GM12878 (cell line): ENCODE results near the gene PCCA. TPM values are rescaled to one million over a fixed set of nuclear protein-coding genes. Genes with fewer than 3 reads are reported as not detected.

Source experiments
- ATAC-seq: fragments of 200-7000 bp; cut with Tn5 transposase; 3 replicates; pipeline ENCODE4 v1.9.1; 2020; ENCODE audit warnings: mild to moderate bottlenecking, moderate library complexity
- BruUV-seq: library from RNA; stranded (reverse); fragments of 400-500 nt; replicated peaks from 2 replicates; lab custom pipeline; 2021; lab: Mats Ljungman, UMichigan
- CTCF ChIA-PET: fragments of 300-600 bp; sonication (Branson Sonifier 250); formaldehyde crosslinking; extraction: SDS; loops from one replicate; lab custom pipeline; 2021; ENCODE audit warnings: inconsistent platforms; lab: Yijun Ruan, JAX
- POLR2A ChIA-PET: fragments of 350-600 bp; formaldehyde crosslinking; extraction: SDS; loops from one replicate; lab custom pipeline; 2021; ENCODE audit warnings: inconsistent platforms; lab: Charles Lee
- RAD21 ChIA-PET: fragments of 300-600 bp; sonication (Branson Sonifier 250); formaldehyde crosslinking; loops from one replicate; lab custom pipeline; 2023; ENCODE audit warnings: antibody characterized with exemption; ENCODE audit not compliant: unreplicated experiment; lab: Charles Lee
- SMC1A ChIA-PET: fragments of 300-600 bp; sonication (Branson Sonifier 250); formaldehyde crosslinking; loops from one replicate; lab custom pipeline; 2023; ENCODE audit not compliant: unreplicated experiment, uncharacterized antibody; lab: Charles Lee
- DNase-seq: peaks from one replicate; pipeline ENCODE4 v3.0.0-alpha.2; 2011; ENCODE audit warnings: low read depth, low spot score
- FAIRE-seq: peaks from 3 replicates; lab custom pipeline; 2011; peaks lifted over from hg19 to GRCh38; lab: Jason Lieb, UNC
- H2AFZ ChIP-seq: 2 replicates; pipeline ENCODE4 v1.6.0; 2011; ENCODE audit warnings: low read depth, low read length, control low read depth; ENCODE audit not compliant: control insufficient read depth
- H3K27ac ChIP-seq: 2 replicates; pipeline ENCODE4 v1.5.1; 2011; ENCODE audit warnings: control low read depth; ENCODE audit not compliant: control insufficient read depth, insufficient read depth
- H3K27me3 ChIP-seq, 2 experiments: replicated peaks in 1 of 2; 2 replicates each; pipeline versions ENCODE4 v1.6.0 to v1.6.1; 2011; ENCODE audit warnings: low read length in 1 of 2; ENCODE audit not compliant: control insufficient read depth in 2 of 2, insufficient read depth in 2 of 2
- H3K36me3 ChIP-seq, 2 experiments: 2 replicates each; pipeline ENCODE4 v1.5.1; 2011; ENCODE audit warnings: low read length in 1 of 2; ENCODE audit not compliant: control insufficient read depth in 2 of 2, insufficient read depth in 2 of 2
- H3K4me1 ChIP-seq: 2 replicates; pipeline ENCODE4 v1.6.1; 2011; ENCODE audit warnings: mild to moderate bottlenecking, low read length, moderate library complexity, mixed read lengths; ENCODE audit not compliant: control insufficient read depth, insufficient read depth
- H3K4me2 ChIP-seq: 2 replicates; pipeline ENCODE4 v1.6.0; 2011; ENCODE audit warnings: control low read depth; ENCODE audit not compliant: control insufficient read depth, insufficient read depth
- H3K4me3 ChIP-seq: fragments of 200-600 bp; sonication (generic); 2 replicates; pipeline ENCODE4 v1.5.1; 2016
- H3K79me2 ChIP-seq: 2 replicates; pipeline ENCODE4 v1.6.0; 2011; ENCODE audit warnings: low read length; ENCODE audit not compliant: control insufficient read depth, insufficient read depth
- H3K9ac ChIP-seq: 2 replicates; pipeline ENCODE4 v1.8.0; 2011; ENCODE audit warnings: low read length, control low read depth, mixed read lengths; ENCODE audit not compliant: control insufficient read depth, insufficient read depth
- H3K9me3 ChIP-seq: replicated peaks from 3 replicates; pipeline ENCODE4 v1.5.1; 2011; ENCODE audit warnings: mild to moderate bottlenecking, low read length; ENCODE audit not compliant: control insufficient read depth, insufficient read depth
- H4K20me1 ChIP-seq: 2 replicates; pipeline ENCODE4 v1.6.0; 2011; ENCODE audit not compliant: control insufficient read depth, insufficient read depth
- BCL3 ChIP-seq: IDR thresholded peaks from 2 replicates; pipeline ENCODE4 v1.6.1; 2011; ENCODE audit warnings: borderline replicate concordance, low read depth, mild to moderate bottlenecking, moderate library complexity, low read length; ENCODE audit not compliant: insufficient read depth, poor library complexity, severe bottlenecking
- CUX1 ChIP-seq: IDR thresholded peaks from 2 replicates; pipeline ENCODE4 v1.6.1; 2012; ENCODE audit warnings: improper control_type of control experiment, low read depth, low read length; ENCODE audit not compliant: insufficient replicate concordance
- EZH2 ChIP-seq: IDR thresholded peaks from 2 replicates; pipeline ENCODE4 v1.6.1; 2012; ENCODE audit warnings: low read depth, mild to moderate bottlenecking, control low read depth, inconsistent platforms, low read length, borderline replicate concordance; ENCODE audit not compliant: control insufficient read depth
- HDAC6 ChIP-seq: fragments of 200-600 bp; sonication (generic); IDR thresholded peaks from one replicate; pipeline ENCODE4 v1.8.0; 2017; ENCODE audit warnings: antibody characterized with exemption; ENCODE audit not compliant: unreplicated experiment
- IKZF1 ChIP-seq: fragments of 450-650 bp; conservative IDR thresholded peaks from 2 replicates; pipeline ENCODE4 v1.6.1; 2017; ENCODE audit warnings: antibody characterized with exemption, mild to moderate bottlenecking
- MEF2A ChIP-seq: IDR thresholded peaks from 2 replicates; pipeline ENCODE4 v1.6.1; 2011; ENCODE audit warnings: low read depth, mild to moderate bottlenecking, low read length, moderate library complexity; ENCODE audit not compliant: insufficient read depth
- MEF2B ChIP-seq: fragments of 450-650 bp; IDR thresholded peaks from 2 replicates; pipeline ENCODE4 v1.6.1; 2018; ENCODE audit warnings: mild to moderate bottlenecking, moderate library complexity; ENCODE audit not compliant: partially characterized antibody, poor library complexity, severe bottlenecking
- MYC ChIP-seq: IDR thresholded peaks from 2 replicates; pipeline ENCODE4 v1.6.1; 2011; ENCODE audit warnings: mild to moderate bottlenecking, low read length, moderate library complexity, inconsistent platforms; ENCODE audit not compliant: insufficient read depth, insufficient replicate concordance, insufficient read length, severe bottlenecking
- PML ChIP-seq: IDR thresholded peaks from 2 replicates; pipeline ENCODE4 v1.6.1; 2012; ENCODE audit warnings: low read length, inconsistent platforms
- POLR2AphosphoS2 ChIP-seq: IDR thresholded peaks from 2 replicates; pipeline ENCODE4 v1.6.1; 2011; ENCODE audit warnings: low read depth, mild to moderate bottlenecking, low read length, improper control_type of control experiment, moderate library complexity
- RAD51 ChIP-seq: fragments of 450-650 bp; IDR thresholded peaks from 2 replicates; pipeline ENCODE4 v1.6.1; 2016; ENCODE audit warnings: moderate library complexity, mild to moderate bottlenecking, inconsistent platforms
- RUNX3 ChIP-seq: IDR thresholded peaks from 2 replicates; pipeline ENCODE4 v1.6.1; 2012; ENCODE audit warnings: low read length, inconsistent platforms
- SKIL ChIP-seq: fragments of 450-650 bp; IDR thresholded peaks from 2 replicates; pipeline ENCODE4 v1.6.1; 2017; ENCODE audit warnings: mild to moderate bottlenecking, low read depth, inconsistent platforms; ENCODE audit not compliant: poor library complexity, severe bottlenecking
- TARDBP ChIP-seq: IDR thresholded peaks from 2 replicates; pipeline ENCODE4 v1.6.1; 2016; ENCODE audit warnings: borderline replicate concordance
- ZSCAN29 ChIP-seq: fragments of 450-650 bp; IDR thresholded peaks from 2 replicates; pipeline ENCODE4 v1.6.1; 2017; ENCODE audit warnings: mild to moderate bottlenecking, moderate library complexity
- WGBS: methylation state at CpG from one replicate; pipeline ENCODE4 v1.1.6; 2016; ENCODE audit warnings: low lambda C conversion rate; ENCODE audit not compliant: insufficient replicate concordance, insufficient coverage; ENCODE audit errors: missing lambda C conversion rate; 5-methylcytosine and 5-hydroxymethylcytosine counted together
- in situ Hi-C: fragments of 300-500 bp; cut with MboI; formaldehyde crosslinking; loops from 9 replicates; pipeline ENCODE4 v1.14.3; 2018; ENCODE audit warnings: mixed read lengths
- intact Hi-C: fragments of 100-400 bp; cut with micrococcal nuclease; formaldehyde crosslinking; loops from one replicate; pipeline ENCODE4 v1.14.2; 2022; ENCODE audit not compliant: unreplicated experiment
- polyA plus RNA-seq, 11 experiments: library from polyadenylated mRNA; depleted of rRNA in 4 of 11; unstranded in 6 of 11; stranded (reverse) in 5 of 11; fragments of >200 nt; fragmentation: Nextera tagmentation in 4 of 11; fragmentation: Illumina TruSeq in 1 of 11; extraction: Ambion mirVana in 4 of 11; extraction: Trizol in 1 of 11; gene quantifications; 1 replicate in 1 of 11; 2 replicates in 10 of 11; pipeline versions ENCODE4 v1.2.1 to v1.2.3, GENCODE V29; 2011 to 2016; ENCODE audit warnings: inconsistent platforms in 2 of 11, missing spikeins in 2 of 11, low read depth in 1 of 11
- total RNA-seq, 4 experiments: library from RNA; depleted of rRNA in 3 of 4; stranded (reverse); fragments of >200 nt in 3 of 4; fragmentation: Illumina TruSeq in 1 of 4; extraction: Trizol in 1 of 4; gene quantifications; 2 replicates each; pipeline versions ENCODE4 v1.2.1 to v1.2.3, GENCODE V29; 2013 to 2021

The PCCA gene
- total and polyA plus RNA-seq, 10 of the 15 experiments (the other 5 are each of a cell fraction or from before 2014, with no cell fraction given): 5.9 to 18.2 (median 12.4) TPM

- TF ChIP-seq EZH2 (no peak), BCL3 (no peak), RAD51 (no peak), MYC (no peak), HDAC6 (no peak), POLR2AphosphoS2 (no peak), TARDBP (no peak), ZSCAN29 (no peak), MEF2B (no peak)
- TF ChIP-seq, all 136 proteins: peak for 0
Measured at GRCh38 chr13:100266026-100266425, 177.1 kb downstream of the PCCA start (continued).

GRCh38 chr13:100269837-100270236, 180.9 kb downstream of the PCCA start:
- Histone ChIP-seq H3K36me3 (0 out of 4 replicates have a peak, but pooled peaks cover 0 to 2% of the 10 kb centered on the region in 2 experiments), H3K4me2 (no peak overlapping the region), H3K79me2 (no peaks in the 10 kb centered on the region), H3K9me3 (no peaks in the 10 kb centered on the region), H2AFZ (no peak overlapping the region), H3K9ac (no peak overlapping the region), H3K27me3 (no peaks in the 10 kb centered on the region), H3K4me1 (no peaks in the 10 kb centered on the region), H3K27ac (no peak overlapping the region), H3K4me3 (no peak overlapping the region), H4K20me1 (no peaks in the 10 kb centered on the region)
- intact Hi-C loops (no loop called here), in situ Hi-C loops (no loop called here)
- DNase-seq: no peak
- WGBS: 94% methylated on average over 2 of the region's 2 CpGs
- ChIA-PET RAD21 (no interaction called here), CTCF (interaction anchor here (0.8 to 1.1 kb wide), 3 partner anchors 10 to 22 kb away, joined by 3 read pairs; no protein-coding TSS in a partner anchor), SMC1A (interaction anchor here (0.9 to 1.7 kb wide), 2 partner anchors 11 to 13 kb away, joined by 3 to 5 read pairs; no protein-coding TSS in a partner anchor), POLR2A (no interaction called here)
- FAIRE-seq: no peak
- ATAC-seq: no peak
- no TSS peak for BruUV-seq
- TF ChIP-seq SKIL (no peak), PML (no peak), RUNX3 (no peak), IKZF1 (no peak), MEF2A (no peak), CUX1 (no peak)
